Measurements from ENCODE around the gene PRH2. TPM values are rescaled to one million over a fixed set of nuclear protein-coding genes. Genes with fewer than 3 reads are reported as not detected.

Gene PRH2
- total and polyA plus RNA-seq, 2 of the 4 experiments (the other 2 are of a cell fraction), result 0.34 TPM; not detected in 1

DNA sequence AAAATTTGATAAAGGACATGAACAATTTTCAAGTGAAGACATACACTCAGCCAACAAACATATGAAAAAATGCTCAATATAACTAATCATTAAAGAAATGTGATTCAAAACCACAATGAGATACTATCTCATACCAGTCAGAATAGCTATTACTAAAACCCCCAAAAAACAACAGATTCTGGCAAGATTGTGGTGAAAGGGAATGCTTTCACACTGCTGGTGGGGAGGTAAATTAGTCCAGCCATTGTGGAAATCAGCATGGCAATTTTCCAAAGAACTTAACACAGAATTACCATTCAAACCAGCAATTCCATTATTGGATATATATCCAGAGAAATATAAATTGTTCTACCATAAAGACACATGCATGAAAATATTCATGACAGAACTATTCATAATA, 28.7 kb downstream of the PRH2 start:
- no peak overlapping the region for H4K5ac ChIP-seq (ENCODE audit: low read depth, low read length)
- intact Hi-C loops (cut with micrococcal nuclease) (no loop called here), in situ Hi-C loops (cut with MboI; ENCODE audit: low sequenced_read_pairs) (no loop called here), dilution Hi-C loops (cut with HindIII; ENCODE audit: low sequenced_read_pairs, unreplicated experiment) (no loop called here)
- no peak overlapping the region for H2BK20ac ChIP-seq (ENCODE audit: low read depth, low read length)
- TF ChIP-seq RFX5 (IDR thresholded peaks at IDR 0.05; ENCODE audit: low read depth, low read length), result no peak
- TF ChIP-seq ELK1 (IDR thresholded peaks at IDR 0.05; ENCODE audit: borderline replicate concordance, low read depth, low read length), result no peak
- no peak overlapping the region for H3K18ac ChIP-seq (ENCODE audit: low read depth, low read length)
- no peak overlapping the region for H3K4me2 ChIP-seq (ENCODE audit: low read depth, low read length)
- H2BK5ac ChIP-seq (ENCODE audit: low read depth, low read length, poor library complexity, severe bottlenecking), result no peak overlapping the region
- H4K91ac ChIP-seq (ENCODE audit: insufficient read depth, low read depth, low read length), result no peak overlapping the region
- no peak overlapping the region for H3K9ac ChIP-seq (ENCODE audit: low read depth, low read length)
- no peak overlapping the region for H3K27ac ChIP-seq (ENCODE audit: insufficient read depth, low read length)
- no peak overlapping the region for H2AK9ac ChIP-seq (replicated peaks; ENCODE audit: low read depth, low read length, poor library complexity)
- H4K20me1 ChIP-seq (ENCODE audit: insufficient read depth, low read length), result no peaks in the 10 kb centered on the region
- no peaks in the 10 kb centered on the region for H3K27me3 ChIP-seq (ENCODE audit: control insufficient read depth, insufficient read depth, low read length)
- H3K4ac ChIP-seq (ENCODE audit: low read depth, low read length), result no peak overlapping the region
- H3K14ac ChIP-seq (replicated peaks; ENCODE audit: low read depth, low read length), result no peak overlapping the region
- H3K4me3 ChIP-seq (ENCODE audit: insufficient read depth, low read depth, low read length), result no peak overlapping the region
- DNase-seq (no peak), ATAC-seq (ENCODE audit: low read depth) (no peak)
- H3K4me1 ChIP-seq (ENCODE audit: control insufficient read depth, insufficient read depth, low read length), result peaks cover 2% of the 10 kb centered on the region; the same call in 1 of the 2 replicates
- H2BK15ac ChIP-seq (ENCODE audit: low read depth, low read length), result no peak overlapping the region
- POLR2A ChIA-PET (ENCODE audit: unreplicated experiment), result no interaction called here
- H3K36me3 ChIP-seq (ENCODE audit: control insufficient read depth, insufficient read depth, low read length), result no peaks in the 10 kb centered on the region
- no peak overlapping the region for H2BK120ac ChIP-seq (ENCODE audit: low read depth, low read length)
- BruUV-seq (replicated peaks), result no TSS peak
- no peaks in the 10 kb centered on the region for H3K9me1 ChIP-seq (ENCODE audit: insufficient read depth, low read length)
- no peak overlapping the region for H2AK5ac ChIP-seq (ENCODE audit: low read depth, low read length)
- CTCF ChIA-PET, result no interaction called here
- no peak overlapping the region for H2AFZ ChIP-seq (replicated peaks; ENCODE audit: low read length, poor library complexity)
- no peak overlapping the region for H4K8ac ChIP-seq (ENCODE audit: low read depth in 2 of 2, low read length in 2 of 2)
- no peaks in the 10 kb centered on the region; the same call in 1 of the 2 replicates for H3K9me3 ChIP-seq (ENCODE audit: control insufficient read depth, insufficient read depth, low read length)
- peaks cover 8 to 9% of the 10 kb centered on the region in 2 experiments; a peak in 3 of 4 replicates for H3K79me1 ChIP-seq (ENCODE audit: low read depth in 1 of 2, low read length in 2 of 2)
- no peak overlapping the region for H3K56ac ChIP-seq (ENCODE audit: extremely low read depth, insufficient read depth, low read length)
- H3K23ac ChIP-seq (ENCODE audit: low read depth, low read length), result no peak overlapping the region
